HCT116 (cell line): ENCODE measurements around the gene GOT1.

ENCODE experiments used
- CTCF ChIP-seq, 3 experiments: fragments of 200-600 bp in 1 of 3; sonication (generic) in 1 of 3; IDR thresholded peaks in 2 of 3; conservative IDR thresholded peaks in 1 of 3; 2 replicates each; pipeline ENCODE4 v1.5.1; 2012 to 2017; ENCODE audit warnings: low read depth in 2 of 3, low read length in 2 of 3, antibody characterized with exemption in 1 of 3, borderline replicate concordance in 1 of 3, control low read depth in 1 of 3, mild to moderate bottlenecking in 1 of 3, mixed read lengths in 1 of 3, mixed run types in 1 of 3, moderate library complexity in 1 of 3; ENCODE audit not compliant: insufficient read depth in 1 of 3
- TF ChIP-seq, protein P1 (sequence below): IDR thresholded peaks from 2 replicates; pipeline ENCODE4 v1.6.1; 2011; ENCODE audit warnings: mild to moderate bottlenecking, low read length, moderate library complexity; ENCODE audit not compliant: insufficient replicate concordance; ENCODE audit errors: extremely low read depth

- TF ChIP-seq, protein P1, sequence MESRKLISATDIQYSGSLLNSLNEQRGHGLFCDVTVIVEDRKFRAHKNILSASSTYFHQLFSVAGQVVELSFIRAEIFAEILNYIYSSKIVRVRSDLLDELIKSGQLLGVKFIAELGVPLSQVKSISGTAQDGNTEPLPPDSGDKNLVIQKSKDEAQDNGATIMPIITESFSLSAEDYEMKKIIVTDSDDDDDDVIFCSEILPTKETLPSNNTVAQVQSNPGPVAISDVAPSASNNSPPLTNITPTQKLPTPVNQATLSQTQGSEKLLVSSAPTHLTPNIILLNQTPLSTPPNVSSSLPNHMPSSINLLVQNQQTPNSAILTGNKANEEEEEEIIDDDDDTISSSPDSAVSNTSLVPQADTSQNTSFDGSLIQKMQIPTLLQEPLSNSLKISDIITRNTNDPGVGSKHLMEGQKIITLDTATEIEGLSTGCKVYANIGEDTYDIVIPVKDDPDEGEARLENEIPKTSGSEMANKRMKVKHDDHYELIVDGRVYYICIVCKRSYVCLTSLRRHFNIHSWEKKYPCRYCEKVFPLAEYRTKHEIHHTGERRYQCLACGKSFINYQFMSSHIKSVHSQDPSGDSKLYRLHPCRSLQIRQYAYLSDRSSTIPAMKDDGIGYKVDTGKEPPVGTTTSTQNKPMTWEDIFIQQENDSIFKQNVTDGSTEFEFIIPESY: no peak
- TF ChIP-seq CTCF (IDR thresholded peaks at IDR 0.05 in 2 of 3, conservative IDR thresholded peaks at IDR 0.05 in 1 of 3; ENCODE audit: borderline replicate concordance in 1 of 3, insufficient read depth in 1 of 3, low read depth in 2 of 3, low read length in 2 of 3): no peak
Observed at GRCh38 chr10:99430116-99430450, 341 bp downstream of the GOT1 start.
